DOHH2 (cell line): ENCODE data around the gene ADGRB2.

Experiments used
- CTCF ChIP-seq: fragments of 200-600 bp; sonication (generic); IDR thresholded peaks from one replicate; pipeline ENCODE4 v1.5.1; 2014; ENCODE audit warnings: antibody characterized with exemption, mild to moderate bottlenecking, low read depth, low read length; ENCODE audit not compliant: poor library complexity, severe bottlenecking
- EZH2phosphoT487 ChIP-seq: fragments of 200-600 bp; sonication (generic); IDR thresholded peaks from 2 replicates; pipeline ENCODE4 v1.6.1; 2017; ENCODE audit warnings: borderline replicate concordance, mild to moderate bottlenecking, antibody characterized with exemption, low read length, moderate library complexity, mixed read lengths

- TF ChIP-seq CTCF (no peak), EZH2phosphoT487 (no peak)
These were observed 86.7 kb downstream of the ADGRB2 start for GRCh38 chr1:31677401-31677800.
